Osteocyte (in vitro differentiated cells): ENCODE data around the gene SHISA9. TPM values are rescaled to one million over a fixed set of nuclear protein-coding genes. Genes with fewer than 3 reads are reported as not detected.
A peak's percentile ranks its signal among the peaks of the same experiment; 100 is the strongest.
"Not testable (repeated sequence)": the region's sequence is repeated elsewhere in the genome, so short reads cannot be mapped to it uniquely, and the experiment has no call there.

ENCODE experiments used
- DNase-seq: peaks from one replicate; pipeline ENCODE4 v3.0.0; 2021; ENCODE audit warnings: mixed read lengths; ENCODE audit not compliant: unreplicated experiment; ENCODE audit errors: extremely low spot score
- H3K27ac Mint-ChIP-seq: one replicate; pipeline ENCODE4 v1.8.0; 2021; ENCODE audit warnings: mild to moderate bottlenecking, mixed read lengths; ENCODE audit not compliant: unreplicated experiment
- H3K27me3 Mint-ChIP-seq: one replicate; pipeline ENCODE4 v1.8.0; 2021; ENCODE audit warnings: mixed read lengths; ENCODE audit not compliant: unreplicated experiment
- H3K36me3 Mint-ChIP-seq: one replicate; pipeline ENCODE4 v1.8.0; 2021; ENCODE audit warnings: mixed read lengths; ENCODE audit not compliant: unreplicated experiment
- H3K4me1 Mint-ChIP-seq: one replicate; pipeline ENCODE4 v1.8.0; 2021; ENCODE audit warnings: mixed read lengths; ENCODE audit not compliant: unreplicated experiment
- H3K4me3 Mint-ChIP-seq: one replicate; pipeline ENCODE4 v1.8.0; 2021; ENCODE audit warnings: mild to moderate bottlenecking, moderate library complexity, mixed read lengths; ENCODE audit not compliant: unreplicated experiment
- H3K9me3 Mint-ChIP-seq: one replicate; pipeline ENCODE4 v1.8.0; 2021; ENCODE audit warnings: mixed read lengths; ENCODE audit not compliant: unreplicated experiment
- long read RNA-seq: library from polyadenylated mRNA; unstranded; transcript quantifications from one replicate; pipeline ENCODE4 v2.0.0, GENCODE V29; 2021
- total RNA-seq: library from RNA; stranded (reverse); gene quantifications from 2 replicates; pipeline ENCODE4 v1.2.1, GENCODE V29; 2021
- TF ChIP-seq, protein P1 (sequence below): fragments of 200-600 bp; sonication (generic); IDR thresholded peaks from 2 replicates; pipeline ENCODE4 v1.5.0; 2021; ENCODE audit warnings: antibody characterized with exemption, mild to moderate bottlenecking, moderate library complexity

Gene SHISA9
- total RNA-seq: 0.05 TPM in 1 of 2 replicates, not detected in the other
- long read RNA-seq: 0 reads

- no peaks in the 10 kb centered on the region for H3K36me3 Mint-ChIP-seq
- H3K27ac Mint-ChIP-seq: no peak within 1 kb of the TSS
These were observed at the start of gene SHISA9 for GRCh38 chr16:12901597-12902461. Gene SHISA9 (plus strand): TSS chr16:12901598.

GRCh38 chr16:12853972-12854371 lies 47.4 kb upstream of the SHISA9 start:
- DNase-seq: no peak
- H3K36me3 Mint-ChIP-seq: no peaks in the 10 kb centered on the region
- H3K9me3 Mint-ChIP-seq: peaks cover 8% of the 10 kb centered on the region
- no peaks in the 10 kb centered on the region for H3K27me3 Mint-ChIP-seq
- H3K4me3 Mint-ChIP-seq: no peak overlapping the region
- no peaks in the 10 kb centered on the region for H3K4me1 Mint-ChIP-seq
- H3K27ac Mint-ChIP-seq: no peak overlapping the region
- TF ChIP-seq, protein P1, sequence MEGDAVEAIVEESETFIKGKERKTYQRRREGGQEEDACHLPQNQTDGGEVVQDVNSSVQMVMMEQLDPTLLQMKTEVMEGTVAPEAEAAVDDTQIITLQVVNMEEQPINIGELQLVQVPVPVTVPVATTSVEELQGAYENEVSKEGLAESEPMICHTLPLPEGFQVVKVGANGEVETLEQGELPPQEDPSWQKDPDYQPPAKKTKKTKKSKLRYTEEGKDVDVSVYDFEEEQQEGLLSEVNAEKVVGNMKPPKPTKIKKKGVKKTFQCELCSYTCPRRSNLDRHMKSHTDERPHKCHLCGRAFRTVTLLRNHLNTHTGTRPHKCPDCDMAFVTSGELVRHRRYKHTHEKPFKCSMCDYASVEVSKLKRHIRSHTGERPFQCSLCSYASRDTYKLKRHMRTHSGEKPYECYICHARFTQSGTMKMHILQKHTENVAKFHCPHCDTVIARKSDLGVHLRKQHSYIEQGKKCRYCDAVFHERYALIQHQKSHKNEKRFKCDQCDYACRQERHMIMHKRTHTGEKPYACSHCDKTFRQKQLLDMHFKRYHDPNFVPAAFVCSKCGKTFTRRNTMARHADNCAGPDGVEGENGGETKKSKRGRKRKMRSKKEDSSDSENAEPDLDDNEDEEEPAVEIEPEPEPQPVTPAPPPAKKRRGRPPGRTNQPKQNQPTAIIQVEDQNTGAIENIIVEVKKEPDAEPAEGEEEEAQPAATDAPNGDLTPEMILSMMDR: no peak

More at GRCh38 chr16:12901597-12902461, at the start of gene SHISA9:
- peak within 1 kb of the TSS; percentile 14 for H3K4me3 Mint-ChIP-seq
- peaks cover 72% of the 10 kb centered on the region for H3K27me3 Mint-ChIP-seq
- no peak for DNase-seq
- peaks cover 7% of the 10 kb centered on the region for H3K4me1 Mint-ChIP-seq
- TF ChIP-seq, protein P1: no peak
- no peaks in the 10 kb centered on the region for H3K9me3 Mint-ChIP-seq

DNA sequence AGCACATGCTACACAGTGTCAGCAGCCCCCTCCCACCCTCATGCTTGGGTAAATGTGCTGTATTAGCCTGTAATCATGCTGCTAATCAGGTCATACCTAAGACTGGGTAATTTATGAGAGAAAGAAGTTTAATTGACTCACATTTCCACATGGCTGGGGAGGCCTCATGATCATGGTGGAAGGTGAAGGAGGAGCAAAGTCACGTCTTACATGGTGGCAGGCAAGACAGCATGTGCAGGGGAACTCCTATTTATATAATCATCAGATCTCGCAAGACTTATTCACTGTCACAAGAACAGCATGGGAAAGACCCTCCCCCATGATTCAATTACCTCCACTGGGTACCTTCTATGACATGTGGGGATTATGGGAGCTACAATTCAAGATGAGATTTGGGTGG lies 44.0 kb upstream of the SHISA9 start:
- peak; percentile 11 for DNase-seq
- not testable (repeated sequence) for H3K4me3 Mint-ChIP-seq, H3K27me3 Mint-ChIP-seq, H3K4me1 Mint-ChIP-seq, H3K9me3 Mint-ChIP-seq, H3K36me3 Mint-ChIP-seq, H3K27ac Mint-ChIP-seq

- TF ChIP-seq, protein P1: no peak
- no peaks in the 10 kb centered on the region for H3K4me1 Mint-ChIP-seq
- no peaks in the 10 kb centered on the region for H3K27me3 Mint-ChIP-seq
- H3K9me3 Mint-ChIP-seq: peaks cover 2% of the 10 kb centered on the region
- H3K36me3 Mint-ChIP-seq: no peaks in the 10 kb centered on the region
- no peak for DNase-seq
- no peak overlapping the region for H3K27ac Mint-ChIP-seq
- H3K4me3 Mint-ChIP-seq: no peak overlapping the region
These were observed 39.1 kb upstream of the SHISA9 start for GRCh38 chr16:12862327-12862726.

GRCh38 chr16:12862941-12863340 lies 38.5 kb upstream of the SHISA9 start:
- no peaks in the 10 kb centered on the region for H3K27me3 Mint-ChIP-seq
- no peaks in the 10 kb centered on the region for H3K4me1 Mint-ChIP-seq
- DNase-seq: no peak
- no peaks in the 10 kb centered on the region for H3K9me3 Mint-ChIP-seq
- no peak overlapping the region for H3K27ac Mint-ChIP-seq
- H3K4me3 Mint-ChIP-seq: no peak overlapping the region
- H3K36me3 Mint-ChIP-seq: no peaks in the 10 kb centered on the region
- TF ChIP-seq, protein P1: no peak
